HepG2 (cell line): Measurements from ENCODE around the gene MGLL. TPM values are rescaled to one million over a fixed set of nuclear protein-coding genes. Genes with fewer than 3 reads are reported as not detected.

ENCODE experiments used
- ATAC-seq: fragments of 200-7000 bp; cut with Tn5 transposase; 3 replicates; pipeline ENCODE4 v1.9.1; 2020; ENCODE audit warnings: mild to moderate bottlenecking, moderate library complexity
- BruUV-seq: library from RNA; stranded (reverse); fragments of 400-500 nt; replicated peaks from 2 replicates; lab custom pipeline; 2021; lab: Mats Ljungman, UMichigan
- CTCF ChIA-PET: fragments of 300-600 bp; formaldehyde crosslinking; extraction: SDS; loops from one replicate; lab custom pipeline; 2021; ENCODE audit warnings: low total read pairs, inconsistent platforms, low intra/inter-chr PET ratio; lab: Yijun Ruan, JAX
- POLR2A ChIA-PET: fragments of 350-600 bp; sonication (Branson Sonifier 250); formaldehyde crosslinking; loops from one replicate; lab custom pipeline; 2020; ENCODE audit warnings: antibody characterized with exemption, inconsistent platforms; lab: Yijun Ruan, JAX
- DNase-seq: peaks from one replicate; pipeline ENCODE4 v3.0.0-alpha.2; 2015; ENCODE audit warnings: low spot score
- FAIRE-seq: peaks from 3 replicates; lab custom pipeline; 2011; peaks lifted over from hg19 to GRCh38; lab: Jason Lieb, UNC
- H2AFZ ChIP-seq: one replicate; pipeline ENCODE4 v1.6.1; 2011; ENCODE audit warnings: low read length, inconsistent platforms
- H3K27ac ChIP-seq: fragments of 300-600 bp; 3 replicates; pipeline ENCODE4 v1.8.0; 2011; ENCODE audit warnings: mixed run types, mild to moderate bottlenecking, mixed read lengths, low read length, inconsistent platforms; ENCODE audit not compliant: insufficient read depth; ENCODE audit errors: extremely low read length
- H3K27me3 ChIP-seq, 2 experiments: fragments of 200-600 bp in 1 of 2; 2 replicates in 1 of 2; 3 replicates in 1 of 2; pipeline versions ENCODE4 v1.6.0 to v1.8.0; 2011; ENCODE audit warnings: low read length in 2 of 2, mild to moderate bottlenecking in 2 of 2, moderate library complexity in 2 of 2, inconsistent platforms in 1 of 2; ENCODE audit not compliant: insufficient read depth in 2 of 2, control insufficient read depth in 1 of 2
- H3K36me3 ChIP-seq, 2 experiments: fragments of 200-600 bp in 1 of 2; replicated peaks in 1 of 2; 2 replicates in 1 of 2; 3 replicates in 1 of 2; pipeline versions ENCODE4 v1.5.1 to v1.8.0; 2011; ENCODE audit warnings: low read length in 2 of 2, inconsistent platforms in 1 of 2; ENCODE audit not compliant: insufficient read depth in 2 of 2, control insufficient read depth in 1 of 2
- H3K4me1 ChIP-seq: 2 replicates; pipeline ENCODE4 v1.5.1; 2012; ENCODE audit warnings: low read length, inconsistent platforms; ENCODE audit not compliant: insufficient read depth
- H3K4me2 ChIP-seq: 2 replicates; pipeline ENCODE4 v1.6.0; 2011; ENCODE audit warnings: low read depth, low read length, inconsistent platforms
- H3K4me3 ChIP-seq, 3 experiments: fragments of 200-600 bp in 1 of 3; sonication (generic), shearing (Covaris generic) in 1 of 3; replicated peaks in 1 of 3; 2 replicates each; pipeline ENCODE4 v1.5.1; 2011 to 2016; ENCODE audit warnings: low read length in 3 of 3, inconsistent platforms in 2 of 3, low read depth in 2 of 3, mild to moderate bottlenecking in 2 of 3, control low read depth in 1 of 3, mixed read lengths in 1 of 3; ENCODE audit not compliant: insufficient read depth in 1 of 3
- H3K79me2 ChIP-seq: one replicate; pipeline ENCODE4 v1.6.1; 2011; ENCODE audit warnings: low read length, inconsistent platforms; ENCODE audit not compliant: insufficient read depth
- H3K9ac ChIP-seq: 2 replicates; pipeline ENCODE4 v1.6.0; 2011; ENCODE audit warnings: mild to moderate bottlenecking, low read depth, low read length, inconsistent platforms; ENCODE audit not compliant: insufficient read depth
- H3K9me3 ChIP-seq: 2 replicates; pipeline ENCODE4 v1.5.1; 2012; ENCODE audit warnings: mild to moderate bottlenecking, low read length
- H4K20me1 ChIP-seq: 2 replicates; pipeline ENCODE4 v1.6.0; 2011; ENCODE audit warnings: inconsistent platforms, mild to moderate bottlenecking, low read length, moderate library complexity; ENCODE audit not compliant: insufficient read depth
- CSRNP2 ChIP-seq: sonication (generic); formaldehyde crosslinking; conservative IDR thresholded peaks from 2 replicates; pipeline ENCODE4 v1.8.0; 2022; ENCODE audit warnings: low read depth, missing genetic modification reagents
- GATAD2A ChIP-seq: IDR thresholded peaks from 2 replicates; pipeline ENCODE4 v1.6.1; 2016
- MLLT10 ChIP-seq: sonication (generic); formaldehyde crosslinking; IDR thresholded peaks from 2 replicates; pipeline ENCODE4 v1.4.0; 2020; ENCODE audit warnings: missing genetic modification reagents
- MTF2 ChIP-seq: sonication (generic); formaldehyde crosslinking; IDR thresholded peaks from 2 replicates; pipeline ENCODE4 v1.5.0; 2020; ENCODE audit warnings: missing genetic modification reagents, borderline replicate concordance
- NFIB ChIP-seq: sonication (generic); formaldehyde crosslinking; IDR thresholded peaks from 2 replicates; pipeline ENCODE4 v1.9.0; 2021; ENCODE audit warnings: missing genetic modification reagents, mild to moderate bottlenecking, borderline replicate concordance
- PCBP2 ChIP-seq: fragments of 200-400 bp; formaldehyde crosslinking; optimal IDR thresholded peaks from 2 replicates; pipeline ENCODE3; 2018; ENCODE audit warnings: low read length, low read depth; ENCODE audit not compliant: poor library complexity, severe bottlenecking
- RARG ChIP-seq: sonication (generic); formaldehyde crosslinking; IDR thresholded peaks from 2 replicates; pipeline ENCODE4 v1.4.0; 2020; ENCODE audit warnings: low read depth, mild to moderate bottlenecking, missing genetic modification reagents
- STAT5B ChIP-seq: sonication (generic); formaldehyde crosslinking; IDR thresholded peaks from 2 replicates; pipeline ENCODE4 v1.4.0; 2020; ENCODE audit warnings: missing genetic modification reagents
- ZBTB1 ChIP-seq: sonication (generic); formaldehyde crosslinking; IDR thresholded peaks from 2 replicates; pipeline ENCODE4 v1.4.0; 2020; ENCODE audit warnings: missing genetic modification reagents, borderline replicate concordance
- ZFP1 ChIP-seq: IDR thresholded peaks from 2 replicates; pipeline ENCODE4 v1.6.1; 2016
- ZGPAT ChIP-seq: IDR thresholded peaks from 2 replicates; pipeline ENCODE4 v1.6.1; 2016; ENCODE audit warnings: mild to moderate bottlenecking
- ZNF143 ChIP-seq: sonication (generic); formaldehyde crosslinking; IDR thresholded peaks from 2 replicates; pipeline ENCODE4 v1.4.0; 2020; ENCODE audit warnings: missing genetic modification reagents
- ZNF747 ChIP-seq: sonication (generic); formaldehyde crosslinking; IDR thresholded peaks from 2 replicates; pipeline ENCODE4 v1.8.1; 2023; ENCODE audit warnings: missing genetic modification reagents, mild to moderate bottlenecking, borderline replicate concordance
- WGBS: methylation state at CpG from one replicate; pipeline ENCODE4 v1.1.6; 2017; ENCODE audit warnings: low lambda C conversion rate; 5-methylcytosine and 5-hydroxymethylcytosine counted together
- in situ Hi-C: cut with HindIII; loops from 2 replicates; pipeline ENCODE4 v1.10.0; 2017; ENCODE audit warnings: low pct_unique_long_range_greater_than_20kb; ENCODE audit not compliant: extremely low pct_ligation_motif_present
- intact Hi-C: fragments of 100-400 bp; cut with micrococcal nuclease; formaldehyde crosslinking; loops from one replicate; pipeline ENCODE4 v1.10.0; 2022; ENCODE audit not compliant: unreplicated experiment
- polyA plus RNA-seq, 8 experiments: library from polyadenylated mRNA; depleted of rRNA in 3 of 8; stranded (reverse) in 7 of 8; unstranded in 1 of 8; fragments of >200 nt; fragmentation: Illumina TruSeq in 4 of 8; extraction: Trizol in 4 of 8; gene quantifications; 2 replicates each; pipeline versions ENCODE4 v1.2.1 to v1.2.3, GENCODE V29; 2011 to 2016; ENCODE audit warnings: low read depth in 4 of 8, missing spikeins in 1 of 8, mixed read lengths in 1 of 8; ENCODE audit not compliant: insufficient read depth in 1 of 8
- total RNA-seq, 5 experiments: library from RNA; depleted of rRNA; stranded (reverse); fragments of >200 nt; fragmentation: Illumina TruSeq; extraction: Trizol; gene quantifications; 2 replicates each; pipeline ENCODE4 v1.2.3, GENCODE V29; 2016; ENCODE audit warnings: low read depth in 1 of 5
- TF ChIP-seq, protein P1 (sequence below): IDR thresholded peaks from 2 replicates; pipeline ENCODE4 v1.6.1; 2012; ENCODE audit warnings: inconsistent platforms

The MGLL gene
- total and polyA plus RNA-seq, 2 of the 13 experiments (the other 11 are each of a cell fraction or from before 2014, with no cell fraction given): not detected

DNA sequence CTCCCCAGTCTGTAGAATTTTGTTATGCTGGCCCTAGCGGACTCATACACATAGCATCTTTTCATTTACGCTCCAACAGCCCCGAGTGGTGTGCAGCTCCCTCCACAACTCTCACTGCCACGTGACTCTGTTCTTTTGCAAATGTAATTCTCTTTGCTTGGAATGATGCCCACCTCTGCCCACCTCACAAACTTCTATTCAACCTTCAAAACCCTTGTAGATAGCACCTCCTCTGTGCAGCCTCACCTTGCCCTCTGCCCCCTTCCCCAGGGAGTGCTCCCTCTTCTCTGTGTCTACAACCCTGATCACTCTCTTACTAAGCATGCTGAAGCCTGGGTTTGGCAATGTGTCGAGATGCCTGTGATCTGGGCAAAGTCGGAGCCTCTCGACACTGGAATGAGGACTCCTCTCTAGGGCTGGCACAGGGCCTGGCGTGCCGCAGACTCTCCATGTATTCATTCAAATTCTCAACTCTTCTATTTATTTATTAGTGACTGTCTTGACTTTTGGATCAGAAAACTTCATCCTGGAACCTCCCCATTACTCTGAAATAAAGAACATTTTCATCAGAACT lies 73.5 kb downstream of the MGLL start (continued):
- no peak for TF ChIP-seq NFIB (CRISPR knock-in tag)

GRCh38 chr3:127747751-127748521 lies 74.4 kb downstream of the MGLL start:
- H3K27me3 ChIP-seq: peaks cover 2 to 32% of the 10 kb centered on the region in 2 experiments; a peak in 3 of 5 replicates
- CTCF ChIA-PET: no interaction called here
- no peaks in the 10 kb centered on the region for H3K9me3 ChIP-seq
- BruUV-seq: no TSS peak
- H2AFZ ChIP-seq: no peak overlapping the region
- H3K4me3 ChIP-seq: no peak overlapping the region
- no peaks in the 10 kb centered on the region for H3K4me1 ChIP-seq
- no peaks in the 10 kb centered on the region for H3K36me3 ChIP-seq
- no peak overlapping the region for H3K27ac ChIP-seq
- no peaks in the 10 kb centered on the region for H4K20me1 ChIP-seq
- in situ Hi-C loops: no loop called here
- no peak for ATAC-seq
- H3K79me2 ChIP-seq: no peaks in the 10 kb centered on the region
- no peak for DNase-seq
- no peak overlapping the region for H3K4me2 ChIP-seq
- TF ChIP-seq MTF2 (CRISPR knock-in tag) (no peak), PCBP2 (no peak)
- TF ChIP-seq, all 625 proteins: peak for 0
- H3K9ac ChIP-seq: no peak overlapping the region
- no peak for FAIRE-seq
- intact Hi-C loops: no loop called here
- POLR2A ChIA-PET: no interaction called here
- WGBS: 16% methylated on average over 13 of the region's 16 CpGs

GRCh38 chr3:127747066-127747465 lies 75.2 kb downstream of the MGLL start:
- no peak overlapping the region for H3K27ac ChIP-seq
- H3K4me2 ChIP-seq: no peak overlapping the region
- no peaks in the 10 kb centered on the region for H3K4me1 ChIP-seq
- no peak overlapping the region for H3K9ac ChIP-seq
- no peaks in the 10 kb centered on the region for H3K79me2 ChIP-seq
- no peaks in the 10 kb centered on the region for H3K9me3 ChIP-seq
- intact Hi-C loops (no loop called here), in situ Hi-C loops (no loop called here)
- BruUV-seq: no TSS peak
- FAIRE-seq (no peak), ATAC-seq (no peak; the same call in 2 of the 3 replicates), DNase-seq (no peak)
- no peak overlapping the region for H3K4me3 ChIP-seq
- no peaks in the 10 kb centered on the region for H3K36me3 ChIP-seq
- peaks cover 2 to 32% of the 10 kb centered on the region in 2 experiments; a peak in 2 of 5 replicates for H3K27me3 ChIP-seq
- ChIA-PET POLR2A (no interaction called here), CTCF (no interaction called here)
- WGBS: 0% methylated on average over 1 of the region's 1 CpG
- no peak overlapping the region for H2AFZ ChIP-seq
- no peaks in the 10 kb centered on the region for H4K20me1 ChIP-seq
- TF ChIP-seq ZGPAT (CRISPR knock-in tag) (no peak), ZNF747 (CRISPR knock-in tag) (no peak), ZFP1 (CRISPR knock-in tag) (no peak), ZBTB1 (CRISPR knock-in tag) (no peak), STAT5B (no peak), MLLT10 (CRISPR knock-in tag) (no peak), GATAD2A (no peak), RARG (CRISPR knock-in tag) (no peak), ZNF143 (no peak), CSRNP2 (CRISPR knock-in tag) (no peak)
- TF ChIP-seq, protein P1, sequence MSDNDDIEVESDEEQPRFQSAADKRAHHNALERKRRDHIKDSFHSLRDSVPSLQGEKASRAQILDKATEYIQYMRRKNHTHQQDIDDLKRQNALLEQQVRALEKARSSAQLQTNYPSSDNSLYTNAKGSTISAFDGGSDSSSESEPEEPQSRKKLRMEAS: no peak
